SK-N-MC (cell line): Measurements from ENCODE around the gene SENP7.
"Not testable (repeated sequence)": the region's sequence is repeated elsewhere in the genome, so short reads cannot be mapped to it uniquely, and the experiment has no call there.

Experiments used
- DNase-seq: peaks from one replicate; pipeline ENCODE4 v3.0.0-alpha.2; 2011; ENCODE audit warnings: low read depth, low spot score
- H3K27ac ChIP-seq: fragments of 200-600 bp; sonication (generic); 2 replicates; pipeline ENCODE4 v1.5.1; 2016; ENCODE audit warnings: mixed run types
- H3K36me3 ChIP-seq: fragments of 200-600 bp; sonication (generic); 2 replicates; pipeline ENCODE4 v1.6.1; 2017; ENCODE audit warnings: antibody characterized with exemption, low read length, mixed read lengths; ENCODE audit not compliant: insufficient read depth
- H3K4me3 ChIP-seq: fragments of 200-600 bp; sonication (generic); 2 replicates; pipeline ENCODE4 v1.5.1; 2016
- H3K9ac ChIP-seq: fragments of 200-600 bp; sonication (generic); 2 replicates; pipeline ENCODE4 v1.8.0; 2017; ENCODE audit warnings: mixed run types, mixed read lengths; ENCODE audit not compliant: insufficient read length
- H3K9me3 ChIP-seq: fragments of 200-600 bp; sonication (generic); 2 replicates; pipeline ENCODE4 v1.6.1; 2017; ENCODE audit warnings: low read depth, mild to moderate bottlenecking, antibody characterized with exemption, low read length, moderate library complexity, mixed read lengths
- EZH2 ChIP-seq: fragments of 200-600 bp; sonication (generic); IDR thresholded peaks from one replicate; pipeline ENCODE4 v1.6.1; 2017; ENCODE audit warnings: antibody characterized with exemption
- FOXP2 ChIP-seq: optimal IDR thresholded peaks from 2 replicates; pipeline ENCODE3; 2011; ENCODE audit warnings: mild to moderate bottlenecking, moderate library complexity; ENCODE audit not compliant: insufficient read depth; ENCODE audit errors: extremely low read length, control extremely low read depth
- POLR2AphosphoS5 ChIP-seq: IDR thresholded peaks from 2 replicates; pipeline ENCODE4 v1.6.1; 2012; ENCODE audit warnings: mild to moderate bottlenecking, low read depth, low read length, borderline replicate concordance

Gene SENP7

GRCh38 chr3:101512646-101513418, at the start of gene SENP7:
TSS of gene SENP7 (minus strand) at chr3:101513212. CDS start at chr3:101513130, 82 bp downstream.
- DNase-seq = no peak
- Histone ChIP-seq H3K9ac (peak within 1 kb of the TSS; percentile 94), H3K4me3 (peak within 1 kb of the TSS; percentile 88), H3K36me3 (no peaks in the 10 kb centered on the region), H3K27ac (peak within 1 kb of the TSS; percentile 96), H3K9me3 (no peaks in the 10 kb centered on the region)
- no peak for TF ChIP-seq FOXP2
- peak; percentile 88 for TF ChIP-seq POLR2AphosphoS5
- no peak for TF ChIP-seq EZH2

GRCh38 chr3:101561630-101562328, 48.8 kb upstream of the SENP7 start, which contains the start of gene TRMT10C:
TSS of gene TRMT10C (plus strand) at chr3:101561868. CDS start at chr3:101564782, 2,914 bp downstream.
- no peak for TF ChIP-seq FOXP2
- TF ChIP-seq EZH2 = no peak
- peak; percentile 97 for TF ChIP-seq POLR2AphosphoS5
- Histone ChIP-seq H3K9me3 (no peaks in the 10 kb centered on the region), H3K4me3 (peak within 1 kb of the TSS; percentile 94), H3K36me3 (peaks cover 37% of the 10 kb centered on the region), H3K27ac (peak within 1 kb of the TSS; percentile 90), H3K9ac (peak within 1 kb of the TSS; percentile 94)
- DNase-seq = peak; percentile 77

- H3K27ac ChIP-seq = no peak overlapping the region
- no peaks in the 10 kb centered on the region for H3K9me3 ChIP-seq
- no peaks in the 10 kb centered on the region for H3K36me3 ChIP-seq
- TF ChIP-seq POLR2AphosphoS5 (no peak), FOXP2 (no peak)
- no peak overlapping the region for H3K9ac ChIP-seq
- H3K4me3 ChIP-seq = no peak overlapping the region
- no peak for DNase-seq
Observed at GRCh38 chr3:101556064-101556463, 43.1 kb upstream of the SENP7 start.

GRCh38 chr3:101553381-101553780, 40.4 kb upstream of the SENP7 start:
- not testable (repeated sequence) for H3K36me3 ChIP-seq, H3K9me3 ChIP-seq, H3K27ac ChIP-seq, DNase-seq, H3K9ac ChIP-seq, H3K4me3 ChIP-seq

GRCh38 chr3:101551359-101552081, 38.5 kb upstream of the SENP7 start:
- H3K4me3 ChIP-seq, H3K9ac ChIP-seq, H3K36me3 ChIP-seq, DNase-seq, H3K9me3 ChIP-seq, H3K27ac ChIP-seq: not testable (repeated sequence)

- DNase-seq = no peak
- Histone ChIP-seq H3K9me3 (no peaks in the 10 kb centered on the region), H3K36me3 (no peaks in the 10 kb centered on the region), H3K4me3 (no peak overlapping the region), H3K9ac (no peak overlapping the region), H3K27ac (no peak overlapping the region)
- no peak for TF ChIP-seq FOXP2
- TF ChIP-seq POLR2AphosphoS5 = no peak
- no peak for TF ChIP-seq EZH2
Observed at GRCh38 chr3:101549473-101549872, 36.5 kb upstream of the SENP7 start.

GRCh38 chr3:101548527-101549105, 35.6 kb upstream of the SENP7 start:
- no peak for DNase-seq
- Histone ChIP-seq H3K36me3 (no peaks in the 10 kb centered on the region), H3K4me3 (no peak overlapping the region), H3K9ac (no peak overlapping the region), H3K27ac (no peak overlapping the region), H3K9me3 (no peaks in the 10 kb centered on the region)
- no peak for TF ChIP-seq EZH2
- TF ChIP-seq POLR2AphosphoS5 = no peak
- TF ChIP-seq FOXP2 = no peak

GRCh38 chr3:101544161-101544850, 31.3 kb upstream of the SENP7 start:
- no peak for TF ChIP-seq EZH2
- no peak for TF ChIP-seq FOXP2
- no peak for TF ChIP-seq POLR2AphosphoS5
- Histone ChIP-seq H3K4me3 (no peak overlapping the region), H3K36me3 (no peaks in the 10 kb centered on the region), H3K27ac (no peak overlapping the region), H3K9me3 (no peaks in the 10 kb centered on the region), H3K9ac (no peak overlapping the region)
- DNase-seq = no peak
